ENCODE measurements around the gene TSPAN18. TPM values are rescaled to one million over a fixed set of nuclear protein-coding genes. Genes with fewer than 3 reads are reported as not detected.

The TSPAN18 gene
- total and polyA plus RNA-seq, 2 experiments from 2014 or later: 6.0 to 10.6 TPM

- TF ChIP-seq NANOG (IDR thresholded peaks at IDR 0.05; ENCODE audit: borderline replicate concordance) (no peak), ZNF462 (CRISPR knock-in tag; IDR thresholded peaks at IDR 0.05) (no peak), ZNF114 (CRISPR knock-in tag; IDR thresholded peaks at IDR 0.05) (no peak), ZNF331 (CRISPR knock-in tag; IDR thresholded peaks at IDR 0.05; ENCODE audit: low read depth) (no peak)
Measured at GRCh38 chr11:44816761-44817160, 90.0 kb downstream of the TSPAN18 start (continued).

- Mint-ChIP-seq H3K27me3 (ENCODE audit: insufficient read depth, low read depth, poor library complexity) (peaks cover 10% of the 10 kb centered on the region), H3K27ac (no peak overlapping the region), H3K36me3 (ENCODE audit: low read depth) (peaks cover 17% of the 10 kb centered on the region), H3K9me3 (peaks cover 14% of the 10 kb centered on the region), H3K4me1 (peaks cover 10% of the 10 kb centered on the region; the same call in 2 of the 3 replicates), H3K4me3 (no peak overlapping the region)
- Histone ChIP-seq H3K27me3 (ENCODE audit: insufficient read depth) (no peaks in the 10 kb centered on the region), H3K4me2 (no peak overlapping the region), H3K36me3 (ENCODE audit: insufficient read depth) (no peaks in the 10 kb centered on the region), H3K79me2 (replicated peaks; ENCODE audit: insufficient read depth) (no peaks in the 10 kb centered on the region; the same call in 1 of the 2 replicates), H2AFZ (no peak overlapping the region), H3K27ac (ENCODE audit: low read depth) (no peak overlapping the region), H3K9me2 (ENCODE audit: insufficient read depth) (no peaks in the 10 kb centered on the region), H3K4me1 (ENCODE audit: insufficient read depth) (no peaks in the 10 kb centered on the region), H3K4me3 (no peak overlapping the region), H3F3A (replicated peaks; ENCODE audit: low read depth) (no peaks in the 10 kb centered on the region), H4K20me1 (replicated peaks; ENCODE audit: insufficient read depth) (no peaks in the 10 kb centered on the region)
- DNase-seq (ENCODE audit: low spot score) (no peak), ATAC-seq (no peak)
- TF ChIP-seq ZNF331 (CRISPR knock-in tag; IDR thresholded peaks at IDR 0.05; ENCODE audit: low read depth) (no peak), EZH2 (IDR thresholded peaks at IDR 0.05; ENCODE audit: low read depth, unreplicated experiment) (no peak), ZNF462 (CRISPR knock-in tag; IDR thresholded peaks at IDR 0.05) (no peak), POLR2AphosphoS5 (IDR thresholded peaks at IDR 0.05; ENCODE audit: low read depth) (no peak), CREB1 (CRISPR knock-in tag; IDR thresholded peaks at IDR 0.05; ENCODE audit: low read depth) (no peak)
- TF ChIP-seq, protein P1, sequence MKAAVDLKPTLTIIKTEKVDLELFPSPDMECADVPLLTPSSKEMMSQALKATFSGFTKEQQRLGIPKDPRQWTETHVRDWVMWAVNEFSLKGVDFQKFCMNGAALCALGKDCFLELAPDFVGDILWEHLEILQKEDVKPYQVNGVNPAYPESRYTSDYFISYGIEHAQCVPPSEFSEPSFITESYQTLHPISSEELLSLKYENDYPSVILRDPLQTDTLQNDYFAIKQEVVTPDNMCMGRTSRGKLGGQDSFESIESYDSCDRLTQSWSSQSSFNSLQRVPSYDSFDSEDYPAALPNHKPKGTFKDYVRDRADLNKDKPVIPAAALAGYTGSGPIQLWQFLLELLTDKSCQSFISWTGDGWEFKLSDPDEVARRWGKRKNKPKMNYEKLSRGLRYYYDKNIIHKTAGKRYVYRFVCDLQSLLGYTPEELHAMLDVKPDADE (IDR thresholded peaks at IDR 0.05): no peak
Measured at GRCh38 chr11:44817207-44817949, 90.6 kb downstream of the TSPAN18 start.

Measured in GM23338 (cell line).